ENCODE results near the gene GABRA1. TPM values are rescaled to one million over a fixed set of nuclear protein-coding genes. Genes with fewer than 3 reads are reported as not detected.

GABRA1 gene
- not detected in 2 replicates for total RNA-seq (2014; rRNA removed; shearing (Covaris generic))

DNA sequence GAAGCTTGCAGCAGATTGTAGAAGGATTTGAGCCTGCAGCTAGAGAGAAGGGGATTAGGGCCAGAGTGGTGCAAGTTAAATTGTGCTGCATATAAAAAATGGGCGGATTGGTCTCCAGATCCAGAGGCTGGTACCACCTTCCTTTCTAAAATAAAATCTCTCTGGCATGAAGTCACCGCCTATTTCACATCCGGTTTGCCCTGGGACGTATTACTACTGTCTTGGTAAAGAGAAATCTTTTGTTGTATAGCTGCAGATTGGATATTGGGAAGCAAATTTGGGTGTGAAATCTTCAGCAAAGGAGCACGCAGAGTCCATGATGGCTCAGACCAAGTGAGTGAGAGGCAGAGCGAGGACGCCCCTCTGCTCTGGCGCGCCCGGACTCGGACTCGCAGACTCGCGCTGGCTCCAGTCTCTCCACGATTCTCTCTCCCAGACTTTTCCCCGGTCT lies at the start of gene GABRA1:
GABRA1 (plus strand) TSS at position 180 of the 451 bp plus-strand sequence. CDS start 2,691 bp downstream, outside the sequence.

Other genes starting within 250 kb of the GABRA1 start
- 0.05 TPM in 1 of 2 replicates, not detected in the other for gene GABRA6, start 162.4 kb upstream of the GABRA1 start, total RNA-seq (2014; rRNA removed; shearing (Covaris generic))
- gene GABRG2, start 219.7 kb downstream of the GABRA1 start, total RNA-seq (2014; rRNA removed; shearing (Covaris generic)), result 0.32 and 0.53 TPM in 2 replicates

All from A375 (cell line).